HG02588 (cell line): ENCODE measurements around the gene CGNL1.

Experiments
- ATAC-seq: cut with Tn5 transposase; IDR thresholded peaks from one replicate; pipeline ENCODE4 v1.9.1; 2021; ENCODE audit warnings: mild to moderate bottlenecking, moderate library complexity; ENCODE audit not compliant: unreplicated experiment

CGNL1 gene

GRCh38 chr15:57494581-57494980 is 118.3 kb downstream of the CGNL1 start:
- ATAC-seq: no peak

- ATAC-seq: no peak
Observed at GRCh38 chr15:57495041-57495440, 118.7 kb downstream of the CGNL1 start.

- ATAC-seq: no peak
Observed at GRCh38 chr15:57495554-57496165, 119.4 kb downstream of the CGNL1 start.

GRCh38 chr15:57496594-57496945 is 120.3 kb downstream of the CGNL1 start:
- no peak for ATAC-seq

GRCh38 chr15:57496946-57497869 is 120.9 kb downstream of the CGNL1 start:
- no peak for ATAC-seq

- ATAC-seq: no peak
Observed at GRCh38 chr15:57500256-57500655, 124.0 kb downstream of the CGNL1 start.

GRCh38 chr15:57500979-57501576 is 124.8 kb downstream of the CGNL1 start:
- no peak for ATAC-seq

- ATAC-seq: no peak
Observed at GRCh38 chr15:57502116-57502515, 125.8 kb downstream of the CGNL1 start.

- no peak for ATAC-seq
Observed at GRCh38 chr15:57503051-57503702, 126.9 kb downstream of the CGNL1 start.

- no peak for ATAC-seq
Observed at GRCh38 chr15:57503911-57504598, 127.8 kb downstream of the CGNL1 start.

GRCh38 chr15:57504599-57504940 is 128.3 kb downstream of the CGNL1 start:
- ATAC-seq: no peak

- no peak for ATAC-seq
Observed at GRCh38 chr15:57505056-57505715, 128.9 kb downstream of the CGNL1 start.

- ATAC-seq: no peak
Observed at GRCh38 chr15:57505949-57506391, 129.7 kb downstream of the CGNL1 start.

GRCh38 chr15:57506422-57506821 is 130.1 kb downstream of the CGNL1 start:
- no peak for ATAC-seq

GRCh38 chr15:57507111-57507510 is 130.8 kb downstream of the CGNL1 start:
- no peak for ATAC-seq

GRCh38 chr15:57509126-57509525 is 132.8 kb downstream of the CGNL1 start:
- ATAC-seq: no peak

- ATAC-seq: no peak
Observed at GRCh38 chr15:57509965-57510364, 133.7 kb downstream of the CGNL1 start.

GRCh38 chr15:57510647-57511046 is 134.3 kb downstream of the CGNL1 start:
- ATAC-seq: no peak

- ATAC-seq: no peak
Observed at GRCh38 chr15:57516327-57517029, 140.2 kb downstream of the CGNL1 start.
